SK-N-MC (cell line): ENCODE measurements around the gene BRWD1.

ENCODE experiments used
- DNase-seq: peaks from one replicate; pipeline ENCODE4 v3.0.0-alpha.2; 2011; ENCODE audit warnings: low read depth, low spot score
- H3K27ac ChIP-seq: fragments of 200-600 bp; sonication (generic); 2 replicates; pipeline ENCODE4 v1.5.1; 2016; ENCODE audit warnings: mixed run types
- H3K36me3 ChIP-seq: fragments of 200-600 bp; sonication (generic); 2 replicates; pipeline ENCODE4 v1.6.1; 2017; ENCODE audit warnings: antibody characterized with exemption, low read length, mixed read lengths; ENCODE audit not compliant: insufficient read depth
- H3K4me3 ChIP-seq: fragments of 200-600 bp; sonication (generic); 2 replicates; pipeline ENCODE4 v1.5.1; 2016
- H3K9ac ChIP-seq: fragments of 200-600 bp; sonication (generic); 2 replicates; pipeline ENCODE4 v1.8.0; 2017; ENCODE audit warnings: mixed run types, mixed read lengths; ENCODE audit not compliant: insufficient read length
- H3K9me3 ChIP-seq: fragments of 200-600 bp; sonication (generic); 2 replicates; pipeline ENCODE4 v1.6.1; 2017; ENCODE audit warnings: low read depth, mild to moderate bottlenecking, antibody characterized with exemption, low read length, moderate library complexity, mixed read lengths
- EZH2 ChIP-seq: fragments of 200-600 bp; sonication (generic); IDR thresholded peaks from one replicate; pipeline ENCODE4 v1.6.1; 2017; ENCODE audit warnings: antibody characterized with exemption
- FOXP2 ChIP-seq: optimal IDR thresholded peaks from 2 replicates; pipeline ENCODE3; 2011; ENCODE audit warnings: mild to moderate bottlenecking, moderate library complexity; ENCODE audit not compliant: insufficient read depth; ENCODE audit errors: extremely low read length, control extremely low read depth
- POLR2AphosphoS5 ChIP-seq: IDR thresholded peaks from 2 replicates; pipeline ENCODE4 v1.6.1; 2012; ENCODE audit warnings: mild to moderate bottlenecking, low read depth, low read length, borderline replicate concordance

The BRWD1 gene

GRCh38 chr21:39313042-39313570, 326 bp downstream of the BRWD1 start:
- DNase-seq = no peak
- H3K36me3 ChIP-seq = peaks cover 28% of the 10 kb centered on the region
- H3K9ac ChIP-seq = peak overlapping the region; percentile 96
- no peak for TF ChIP-seq EZH2
- no peak for TF ChIP-seq POLR2AphosphoS5
- TF ChIP-seq FOXP2 = no peak
- H3K27ac ChIP-seq = peak overlapping the region; percentile 96
- no peaks in the 10 kb centered on the region for H3K9me3 ChIP-seq
- peak overlapping the region; percentile 98 for H3K4me3 ChIP-seq

GRCh38 chr21:39312112-39313041, 1.1 kb downstream of the BRWD1 start:
- TF ChIP-seq FOXP2 = no peak
- TF ChIP-seq POLR2AphosphoS5 = no peak
- TF ChIP-seq EZH2 = no peak
- Histone ChIP-seq H3K27ac (peak overlapping the region; percentile 73), H3K4me3 (peak overlapping the region; percentile 98), H3K9me3 (no peaks in the 10 kb centered on the region), H3K9ac (peak overlapping the region; percentile 96), H3K36me3 (peaks cover 34% of the 10 kb centered on the region)
- DNase-seq = peak; percentile 80

GRCh38 chr21:39311164-39311563, 2.3 kb downstream of the BRWD1 start:
- H3K36me3 ChIP-seq = peaks cover 35% of the 10 kb centered on the region
- DNase-seq = no peak
- no peak overlapping the region for H3K27ac ChIP-seq
- no peak overlapping the region for H3K4me3 ChIP-seq
- peak overlapping the region; percentile 58 for H3K9ac ChIP-seq
- H3K9me3 ChIP-seq = no peaks in the 10 kb centered on the region
- TF ChIP-seq FOXP2 (no peak), EZH2 (no peak), POLR2AphosphoS5 (no peak)

- no peak overlapping the region for H3K27ac ChIP-seq
- H3K36me3 ChIP-seq = peaks cover 54% of the 10 kb centered on the region
- no peak overlapping the region for H3K4me3 ChIP-seq
- no peak overlapping the region for H3K9ac ChIP-seq
- TF ChIP-seq FOXP2 = no peak
- TF ChIP-seq EZH2 = no peak
- no peak for DNase-seq
- no peaks in the 10 kb centered on the region for H3K9me3 ChIP-seq
Measured at GRCh38 chr21:39307466-39307865, 6.0 kb downstream of the BRWD1 start.

GRCh38 chr21:39300587-39300986, 12.8 kb downstream of the BRWD1 start:
- Histone ChIP-seq H3K36me3 (peaks cover 86% of the 10 kb centered on the region), H3K27ac (no peak overlapping the region), H3K4me3 (no peak overlapping the region), H3K9me3 (no peaks in the 10 kb centered on the region), H3K9ac (no peak overlapping the region)
- TF ChIP-seq POLR2AphosphoS5 (no peak), FOXP2 (no peak), EZH2 (no peak)
- DNase-seq = no peak

GRCh38 chr21:39296891-39297290, 16.5 kb downstream of the BRWD1 start:
- TF ChIP-seq POLR2AphosphoS5 = no peak
- no peak for TF ChIP-seq EZH2
- no peak for TF ChIP-seq FOXP2
- DNase-seq = no peak
- Histone ChIP-seq H3K9me3 (no peaks in the 10 kb centered on the region), H3K27ac (no peak overlapping the region), H3K36me3 (peaks cover 96% of the 10 kb centered on the region), H3K9ac (no peak overlapping the region), H3K4me3 (no peak overlapping the region)

GRCh38 chr21:39288987-39289386, 24.4 kb downstream of the BRWD1 start:
- H3K9ac ChIP-seq = no peak overlapping the region
- H3K9me3 ChIP-seq = no peaks in the 10 kb centered on the region; the same call in 1 of the 2 replicates
- H3K27ac ChIP-seq = no peak overlapping the region
- TF ChIP-seq EZH2 = no peak
- no peak for TF ChIP-seq POLR2AphosphoS5
- TF ChIP-seq FOXP2 = no peak
- H3K36me3 ChIP-seq = peaks cover 82% of the 10 kb centered on the region
- DNase-seq = no peak
- no peak overlapping the region for H3K4me3 ChIP-seq

GRCh38 chr21:39282911-39283310, 30.5 kb downstream of the BRWD1 start:
- no peak overlapping the region for H3K4me3 ChIP-seq
- TF ChIP-seq POLR2AphosphoS5 = no peak
- TF ChIP-seq FOXP2 = no peak
- no peak for TF ChIP-seq EZH2
- H3K36me3 ChIP-seq = peaks cover 47% of the 10 kb centered on the region
- peak overlapping the region; percentile 82 for H3K27ac ChIP-seq
- no peak for DNase-seq
- no peaks in the 10 kb centered on the region for H3K9me3 ChIP-seq
- H3K9ac ChIP-seq = no peak overlapping the region
